ENCODE results near the gene RBM41.
"Not testable (repeated sequence)": the region's sequence is repeated elsewhere in the genome, so short reads cannot be mapped to it uniquely, and the experiment has no call there.

Gene RBM41

GRCh38 chrX:107118322-107119147 is at the start of gene RBM41:
RBM41 (minus strand) TSS chrX:107118822; CDS start chrX:107118773, 49 bp downstream.
- DNase-seq (ENCODE audit: low read depth in 2 of 2, low spot score in 1 of 2), result peak; percentile 38 to 43

DNA sequence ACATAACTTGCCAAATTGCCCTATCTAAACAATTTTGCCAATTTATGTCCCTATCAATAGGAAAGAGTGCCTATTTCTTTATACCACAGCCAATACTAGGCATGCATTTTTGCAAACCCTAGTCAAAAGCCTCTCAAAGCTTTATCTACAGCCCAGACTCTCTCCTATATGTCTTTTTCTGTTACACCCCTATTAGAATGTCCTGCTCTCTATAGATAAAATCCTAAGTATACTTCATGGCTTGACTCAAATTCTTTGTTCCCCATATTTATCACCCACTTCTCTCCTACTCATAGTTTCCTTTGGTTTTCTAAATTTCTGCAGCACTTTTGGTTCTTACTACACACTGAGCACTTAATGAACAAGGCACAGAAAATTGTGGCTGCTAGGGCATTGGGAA is 49.6 kb upstream of the RBM41 start:
- no peak for DNase-seq (ENCODE audit: low read depth in 2 of 2, low spot score in 1 of 2)

DNA sequence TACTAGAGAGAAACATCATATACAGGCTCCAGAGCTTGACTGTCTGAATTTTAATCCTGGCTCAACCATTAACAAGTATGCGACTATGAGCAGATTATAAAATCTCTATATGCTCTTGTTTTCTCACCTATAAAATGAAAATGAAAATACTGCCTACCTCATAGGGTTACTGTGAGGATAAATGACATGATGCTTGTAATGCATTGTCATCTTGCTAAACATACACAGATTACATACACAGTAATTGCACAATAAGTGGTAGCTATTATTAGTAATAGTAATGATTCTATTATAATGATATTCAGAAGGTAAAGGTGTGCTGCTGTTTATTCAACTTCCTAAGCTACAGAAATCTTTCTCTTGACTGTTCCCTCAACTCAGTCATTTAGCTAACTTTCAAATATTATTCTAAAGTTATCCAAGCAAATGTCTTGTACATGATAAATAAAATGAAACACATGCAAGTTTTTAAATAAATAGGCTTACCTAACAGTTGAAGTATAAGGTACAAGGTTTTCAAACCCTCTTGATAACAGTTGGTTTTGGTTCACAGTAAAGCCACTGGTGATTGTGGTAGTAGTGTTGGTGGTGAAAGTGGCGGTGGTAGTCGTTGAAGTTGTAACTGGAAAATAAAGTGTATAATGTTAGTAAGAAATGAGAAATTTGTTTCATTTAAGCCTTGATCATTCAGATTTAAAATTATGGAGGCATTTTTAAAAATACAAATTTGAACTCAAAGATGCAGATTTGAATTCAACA is 48.7 kb upstream of the RBM41 start:
- DNase-seq (ENCODE audit: low read depth in 2 of 2, low spot score in 1 of 2), result no peak

GRCh38 chrX:107157618-107158017 is 39.0 kb upstream of the RBM41 start:
- DNase-seq (ENCODE audit: low read depth in 2 of 2, low spot score in 1 of 2), result not testable (repeated sequence)

DNA sequence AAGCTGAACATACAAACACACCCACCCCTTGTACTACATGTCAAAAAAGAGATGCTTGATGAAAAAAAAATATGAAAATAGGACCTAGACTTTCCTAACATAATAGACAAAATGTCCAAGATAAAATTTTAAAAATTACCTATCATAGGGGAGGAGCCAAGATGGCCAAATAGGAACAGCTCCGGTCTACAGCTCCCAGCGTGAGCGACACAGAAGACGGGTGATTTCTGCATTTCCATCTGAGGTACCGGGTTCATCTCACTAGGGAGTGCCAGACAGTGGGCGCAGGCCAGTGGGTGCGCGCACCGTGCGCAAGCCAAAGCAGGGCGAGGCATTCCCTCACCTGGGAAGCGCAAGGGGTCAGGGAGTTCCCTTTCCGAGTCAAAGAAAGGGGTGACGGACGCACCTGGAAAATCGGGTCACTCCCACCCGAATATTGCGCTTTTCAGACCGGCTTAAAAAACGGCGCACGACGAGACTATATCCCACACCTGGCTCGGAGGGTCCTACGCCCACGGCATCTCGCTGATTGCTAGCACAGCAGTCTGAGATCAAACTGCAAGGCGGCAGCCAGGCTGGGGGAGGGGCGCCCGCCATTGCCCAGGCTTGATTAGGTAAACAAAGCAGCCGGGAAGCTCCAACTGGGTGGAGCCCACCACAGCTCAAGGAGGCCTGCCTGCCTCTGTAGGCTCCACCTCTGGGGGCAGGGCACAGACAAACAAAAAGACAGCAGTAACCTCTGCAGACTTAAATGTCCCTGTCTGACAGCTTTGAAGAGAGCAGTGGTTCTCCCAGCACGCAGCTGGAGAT is 37.2 kb upstream of the RBM41 start:
- not testable (repeated sequence) for DNase-seq (ENCODE audit: low read depth in 2 of 2, low spot score in 1 of 2)

GRCh38 chrX:107154787-107155620 is 36.4 kb upstream of the RBM41 start:
- no peak for DNase-seq (ENCODE audit: low read depth in 2 of 2, low spot score in 1 of 2)

GRCh38 chrX:107153005-107153404 is 34.4 kb upstream of the RBM41 start:
- DNase-seq (ENCODE audit: low read depth in 2 of 2, low spot score in 1 of 2), result no peak

GRCh38 chrX:107146670-107147069 is 28.0 kb upstream of the RBM41 start:
- DNase-seq (ENCODE audit: low read depth in 2 of 2, low spot score in 1 of 2), result no peak

DNA sequence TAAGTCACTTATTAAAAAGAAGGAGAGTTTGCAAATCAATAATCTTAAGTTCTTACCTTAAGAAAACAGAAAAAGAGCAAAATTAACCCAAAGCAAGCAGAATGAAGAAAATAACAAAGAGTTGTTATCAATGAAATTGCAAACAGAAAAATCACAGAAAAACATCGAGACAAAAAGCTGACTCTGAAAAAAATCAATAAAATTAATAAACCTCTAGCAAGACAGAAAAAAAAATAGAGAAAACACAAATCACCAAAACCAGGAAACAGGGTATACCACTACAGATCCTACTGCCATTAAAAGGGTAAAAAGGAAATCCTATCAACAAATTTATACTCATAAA is 17.3 kb upstream of the RBM41 start:
- no peak for DNase-seq (ENCODE audit: low read depth in 2 of 2, low spot score in 1 of 2)

GRCh38 chrX:107135049-107135964 is 16.7 kb upstream of the RBM41 start:
- DNase-seq (ENCODE audit: low read depth in 2 of 2, low spot score in 1 of 2), result no peak

GRCh38 chrX:107123750-107124149 is 5.1 kb upstream of the RBM41 start:
- DNase-seq (ENCODE audit: low read depth in 2 of 2, low spot score in 1 of 2), result no peak

DNA sequence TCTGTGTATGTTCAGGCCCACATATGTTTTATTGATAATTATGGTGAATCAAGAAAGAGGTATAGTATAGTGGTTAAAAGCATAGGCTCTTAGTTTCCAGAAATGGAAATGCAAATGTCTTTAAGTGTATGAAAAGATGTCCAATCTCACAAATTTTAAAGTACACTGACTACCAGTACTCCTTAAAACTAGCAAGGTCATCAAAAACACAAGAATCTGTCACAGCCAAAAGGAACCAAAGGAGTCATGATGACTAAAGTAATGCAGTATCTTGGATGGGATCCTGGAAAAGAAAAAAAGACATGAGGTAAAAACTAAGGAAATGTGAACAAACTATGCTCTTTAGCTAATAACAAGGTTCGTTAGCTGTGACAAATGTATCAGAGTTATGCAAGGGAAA is 661 bp upstream of the RBM41 start:
- no peak for DNase-seq (ENCODE audit: low read depth in 2 of 2, low spot score in 1 of 2)

GRCh38 chrX:107117993-107118321 is 665 bp downstream of the RBM41 start:
- no peak for DNase-seq (ENCODE audit: low read depth in 2 of 2, low spot score in 1 of 2)

- no peak for DNase-seq (ENCODE audit: low read depth in 2 of 2, low spot score in 1 of 2)
Observed at GRCh38 chrX:107107459-107107858, 11.2 kb downstream of the RBM41 start.

DNA sequence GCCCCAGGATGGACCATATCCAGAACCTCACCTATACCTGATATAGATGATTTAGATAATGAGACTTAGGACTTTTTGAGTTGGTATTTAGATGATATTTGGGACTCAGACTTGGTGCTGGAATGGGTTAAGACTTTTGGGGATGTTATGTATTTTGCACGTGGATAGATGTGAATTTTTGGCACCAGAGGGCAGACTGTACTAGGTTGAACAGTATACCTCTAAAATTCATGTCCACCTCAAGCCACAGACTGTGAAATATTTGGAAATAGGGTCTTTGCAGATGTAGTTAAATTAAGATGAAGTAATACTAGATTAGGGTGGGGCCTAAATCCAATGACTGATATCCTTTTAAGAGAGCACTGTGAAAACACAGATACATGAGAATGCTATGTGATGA is 15.6 kb downstream of the RBM41 start:
- DNase-seq (ENCODE audit: low read depth in 2 of 2, low spot score in 1 of 2), result no peak

- DNase-seq (ENCODE audit: low read depth in 2 of 2, low spot score in 1 of 2), result no peak
Observed at GRCh38 chrX:107076158-107076557, 42.5 kb downstream of the RBM41 start.

DNA sequence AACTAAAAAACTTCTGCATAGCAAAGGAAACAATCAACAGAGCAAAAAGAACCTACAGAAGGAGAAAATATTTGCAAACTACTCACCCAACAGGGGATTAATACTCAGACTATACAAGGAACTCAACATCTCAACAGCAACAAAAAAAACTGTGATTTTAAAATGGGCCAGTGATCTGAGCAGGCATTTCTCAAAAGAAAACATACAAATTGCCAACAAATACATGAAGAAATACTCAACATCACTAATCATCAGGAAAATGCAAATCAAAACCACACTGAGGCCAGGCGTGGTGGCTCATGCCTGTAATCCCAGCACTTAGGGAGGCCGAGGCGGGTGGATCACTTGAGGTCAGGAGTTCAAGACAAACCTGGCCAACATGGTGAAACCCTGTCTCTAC is 60.9 kb downstream of the RBM41 start:
- not testable (repeated sequence) for DNase-seq (ENCODE audit: low read depth in 2 of 2, low spot score in 1 of 2)

GRCh38 chrX:107054978-107055377 is 63.6 kb downstream of the RBM41 start:
- DNase-seq (ENCODE audit: low read depth in 2 of 2, low spot score in 1 of 2), result no peak

GRCh38 chrX:107050195-107050709 is 68.4 kb downstream of the RBM41 start:
- DNase-seq (ENCODE audit: low read depth in 2 of 2, low spot score in 1 of 2), result no peak

DNA sequence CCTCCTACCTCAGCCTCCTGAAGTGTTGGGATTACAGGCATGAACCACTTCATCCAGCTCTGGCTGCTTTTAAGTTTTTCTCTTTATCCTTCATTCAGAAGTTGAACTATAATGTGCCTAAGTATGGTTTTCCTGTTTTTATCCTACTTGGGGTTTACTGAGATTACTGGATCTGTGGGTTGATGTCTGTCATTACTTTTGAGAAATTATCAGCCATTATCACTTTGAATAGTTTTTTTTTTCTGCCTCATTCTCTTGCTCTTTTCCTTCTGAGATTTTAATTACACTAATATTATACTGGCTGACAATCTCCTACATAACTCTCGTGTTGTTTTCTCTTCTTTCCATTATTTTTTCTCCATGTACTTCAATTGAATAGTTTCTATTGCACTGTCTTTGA is 71.0 kb downstream of the RBM41 start:
- no peak for DNase-seq (ENCODE audit: low read depth in 2 of 2, low spot score in 1 of 2)

Data from stimulated activated CD8-positive, alpha-beta memory T cell treated with anti-CD3 and anti-CD28 coated beads, Interleukin-4, amount 100 ng/mL, for 4 hours (primary cell).